SK-N-MC (cell line): ENCODE measurements around the gene CGNL1.

Source experiments
- EZH2 ChIP-seq: fragments of 200-600 bp; sonication (generic); IDR thresholded peaks from one replicate; pipeline ENCODE4 v1.6.1; 2017; ENCODE audit warnings: antibody characterized with exemption
- FOXP2 ChIP-seq: optimal IDR thresholded peaks from 2 replicates; pipeline ENCODE3; 2011; ENCODE audit warnings: mild to moderate bottlenecking, moderate library complexity; ENCODE audit not compliant: insufficient read depth; ENCODE audit errors: extremely low read length, control extremely low read depth
- POLR2AphosphoS5 ChIP-seq: IDR thresholded peaks from 2 replicates; pipeline ENCODE4 v1.6.1; 2012; ENCODE audit warnings: mild to moderate bottlenecking, low read depth, low read length, borderline replicate concordance

DNA sequence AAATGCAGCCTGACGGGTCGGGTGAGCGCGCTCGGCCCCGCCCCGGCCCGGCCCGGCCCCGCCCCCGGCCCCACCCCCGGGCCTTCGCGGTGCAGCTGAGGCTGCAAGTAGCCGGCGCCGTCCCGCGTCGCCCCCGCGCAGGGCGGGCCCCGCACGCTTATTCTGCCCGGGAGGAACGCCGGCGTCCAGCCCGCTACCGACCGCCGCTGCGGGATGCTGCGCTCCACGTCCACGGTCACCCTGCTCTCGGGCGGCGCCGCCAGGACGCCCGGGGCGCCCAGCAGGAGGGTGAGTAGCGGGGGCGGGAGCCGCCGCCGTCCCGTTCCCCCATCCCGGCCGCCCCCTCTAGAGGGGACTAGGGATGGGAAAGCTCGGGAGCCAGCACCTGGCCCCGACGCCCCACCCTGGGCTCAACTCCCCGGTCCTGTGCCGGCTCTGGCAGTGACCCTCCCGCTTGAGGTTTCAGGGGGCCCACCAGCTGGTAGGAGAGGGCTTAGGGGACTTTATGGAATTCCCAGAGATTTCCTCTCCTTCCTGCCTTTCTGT is 215.6 kb downstream of the CGNL1 start, which contains the start of gene MYZAP:
- no peak for TF ChIP-seq FOXP2
- no peak for TF ChIP-seq POLR2AphosphoS5
- no peak for TF ChIP-seq EZH2
